Mesothelial cell of epicardium (in vitro differentiated cells): Measurements from ENCODE around the gene MAGI2. TPM values are rescaled to one million over a fixed set of nuclear protein-coding genes. Genes with fewer than 3 reads are reported as not detected.

ENCODE experiments used
- DNase-seq, 2 experiments: peaks; one replicate each; pipeline ENCODE4 v3.0.0; 2021; ENCODE audit warnings: low spot score in 2 of 2; ENCODE audit not compliant: unreplicated experiment in 2 of 2
- H3K27ac Mint-ChIP-seq: 2 replicates; pipeline ENCODE4 v1.8.0; 2021; ENCODE audit warnings: mixed read lengths
- H3K27me3 Mint-ChIP-seq: 2 replicates; pipeline ENCODE4 v1.8.0; 2021; ENCODE audit warnings: low read depth, mixed read lengths
- H3K36me3 Mint-ChIP-seq: 2 replicates; pipeline ENCODE4 v1.8.0; 2021; ENCODE audit warnings: mixed read lengths
- H3K4me1 Mint-ChIP-seq: 2 replicates; pipeline ENCODE4 v1.8.0; 2021; ENCODE audit warnings: mixed read lengths
- H3K4me3 Mint-ChIP-seq: 2 replicates; pipeline ENCODE4 v1.8.0; 2021; ENCODE audit warnings: mild to moderate bottlenecking, moderate library complexity, mixed read lengths
- H3K9me3 Mint-ChIP-seq: 2 replicates; pipeline ENCODE4 v1.8.0; 2021; ENCODE audit warnings: mixed read lengths
- total RNA-seq: library from RNA; stranded (reverse); gene quantifications from 3 replicates; pipeline ENCODE4 v1.2.1, GENCODE V29; 2021
- TF ChIP-seq, protein P1 (sequence below): fragments of 200-600 bp; sonication (generic); IDR thresholded peaks from one replicate; pipeline ENCODE4 v1.5.0; 2021; ENCODE audit warnings: antibody characterized with exemption; ENCODE audit not compliant: unreplicated experiment

The MAGI2 gene
- total RNA-seq, 1 donor from 2014 or later: 38.4 TPM

DNA sequence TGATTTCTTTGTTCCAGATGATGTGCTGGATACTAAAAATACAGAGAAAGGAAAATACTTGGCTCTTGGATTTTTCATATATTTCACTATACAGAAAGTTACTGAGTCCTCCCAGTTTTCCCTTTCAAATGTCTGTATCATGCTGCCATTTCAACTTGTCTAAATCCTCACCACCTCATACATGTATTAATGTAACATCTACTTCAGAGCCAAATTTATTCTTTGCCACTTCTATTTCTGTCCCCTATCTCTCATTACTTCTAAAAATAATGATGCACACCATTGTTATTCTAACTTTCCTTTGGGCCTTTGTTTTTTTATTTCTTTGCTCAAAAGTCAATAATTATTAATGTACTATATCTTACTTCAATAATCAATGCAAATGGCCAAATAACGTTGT is 312.2 kb downstream of the MAGI2 start:
- no peaks in the 10 kb centered on the region for H3K36me3 Mint-ChIP-seq

DNA sequence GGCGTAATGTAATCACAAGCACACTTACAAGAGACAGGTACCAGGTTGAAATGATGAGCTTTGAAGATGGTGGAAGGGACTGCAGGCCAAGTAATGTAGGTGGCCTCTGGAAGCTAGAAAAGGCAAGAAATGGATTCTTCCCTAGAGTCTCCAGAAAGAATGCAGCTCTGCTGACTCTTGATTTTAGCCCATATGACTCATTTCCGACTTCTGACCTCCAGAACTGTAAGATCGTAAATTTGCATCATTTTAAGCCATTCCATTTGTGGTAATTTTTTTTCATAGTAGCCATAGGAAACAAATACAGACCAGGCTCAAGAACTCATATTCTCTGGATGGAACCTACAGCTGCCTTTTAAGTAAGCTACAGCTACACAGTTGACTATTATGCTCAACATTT is 315.5 kb downstream of the MAGI2 start:
- peaks cover 9% of the 10 kb centered on the region for H3K9me3 Mint-ChIP-seq
- no peak overlapping the region for H3K27ac Mint-ChIP-seq
- H3K4me3 Mint-ChIP-seq: no peak overlapping the region
- H3K36me3 Mint-ChIP-seq: no peaks in the 10 kb centered on the region
- no peaks in the 10 kb centered on the region for H3K4me1 Mint-ChIP-seq
- DNase-seq: no peak
- TF ChIP-seq, protein P1, sequence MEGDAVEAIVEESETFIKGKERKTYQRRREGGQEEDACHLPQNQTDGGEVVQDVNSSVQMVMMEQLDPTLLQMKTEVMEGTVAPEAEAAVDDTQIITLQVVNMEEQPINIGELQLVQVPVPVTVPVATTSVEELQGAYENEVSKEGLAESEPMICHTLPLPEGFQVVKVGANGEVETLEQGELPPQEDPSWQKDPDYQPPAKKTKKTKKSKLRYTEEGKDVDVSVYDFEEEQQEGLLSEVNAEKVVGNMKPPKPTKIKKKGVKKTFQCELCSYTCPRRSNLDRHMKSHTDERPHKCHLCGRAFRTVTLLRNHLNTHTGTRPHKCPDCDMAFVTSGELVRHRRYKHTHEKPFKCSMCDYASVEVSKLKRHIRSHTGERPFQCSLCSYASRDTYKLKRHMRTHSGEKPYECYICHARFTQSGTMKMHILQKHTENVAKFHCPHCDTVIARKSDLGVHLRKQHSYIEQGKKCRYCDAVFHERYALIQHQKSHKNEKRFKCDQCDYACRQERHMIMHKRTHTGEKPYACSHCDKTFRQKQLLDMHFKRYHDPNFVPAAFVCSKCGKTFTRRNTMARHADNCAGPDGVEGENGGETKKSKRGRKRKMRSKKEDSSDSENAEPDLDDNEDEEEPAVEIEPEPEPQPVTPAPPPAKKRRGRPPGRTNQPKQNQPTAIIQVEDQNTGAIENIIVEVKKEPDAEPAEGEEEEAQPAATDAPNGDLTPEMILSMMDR: no peak
- H3K27me3 Mint-ChIP-seq: peaks cover 8% of the 10 kb centered on the region

More for the DNA sequence above, 312.2 kb downstream of the MAGI2 start:
- peaks cover 3% of the 10 kb centered on the region for H3K4me1 Mint-ChIP-seq
- no peak overlapping the region for H3K4me3 Mint-ChIP-seq
- TF ChIP-seq, protein P1: no peak
- peaks cover 12% of the 10 kb centered on the region for H3K9me3 Mint-ChIP-seq
- no peak for DNase-seq
- H3K27ac Mint-ChIP-seq: no peak overlapping the region
- H3K27me3 Mint-ChIP-seq: peaks cover 2% of the 10 kb centered on the region

DNA sequence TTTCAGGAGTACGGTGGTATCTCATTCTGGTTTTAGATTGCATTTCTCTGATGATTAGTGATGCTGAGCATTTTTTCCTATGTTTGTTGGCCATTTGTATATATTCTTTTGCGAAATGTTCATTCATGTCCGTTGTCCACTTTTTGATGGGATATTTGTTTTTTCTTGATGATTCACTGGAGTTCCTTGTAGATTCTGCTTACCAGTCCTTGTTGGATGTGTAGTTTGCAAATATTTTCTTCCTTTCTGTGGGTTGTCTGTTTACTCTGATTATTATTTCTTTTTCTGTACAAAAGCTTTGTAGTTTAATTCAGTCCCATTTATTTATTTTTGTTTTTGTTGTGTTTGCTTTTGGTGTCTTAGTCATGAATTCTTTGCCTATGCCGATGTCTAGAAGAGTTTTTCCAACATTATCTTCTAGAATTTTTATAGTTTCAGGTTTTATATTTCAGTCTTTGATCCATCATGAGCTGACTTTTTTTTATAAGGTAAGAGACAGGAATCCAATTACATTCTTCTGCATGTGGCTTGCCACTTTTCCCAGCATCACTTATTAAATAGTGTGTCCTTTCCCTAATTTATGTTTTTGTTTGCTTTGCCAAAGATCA is 320.5 kb downstream of the MAGI2 start:
- Mint-ChIP-seq H3K4me3 (no peak overlapping the region), H3K27ac (no peak overlapping the region), H3K9me3 (peaks cover 3% of the 10 kb centered on the region), H3K36me3 (no peaks in the 10 kb centered on the region), H3K27me3 (peaks cover 12% of the 10 kb centered on the region), H3K4me1 (no peaks in the 10 kb centered on the region)
- DNase-seq: no peak
- TF ChIP-seq, protein P1: no peak

DNA sequence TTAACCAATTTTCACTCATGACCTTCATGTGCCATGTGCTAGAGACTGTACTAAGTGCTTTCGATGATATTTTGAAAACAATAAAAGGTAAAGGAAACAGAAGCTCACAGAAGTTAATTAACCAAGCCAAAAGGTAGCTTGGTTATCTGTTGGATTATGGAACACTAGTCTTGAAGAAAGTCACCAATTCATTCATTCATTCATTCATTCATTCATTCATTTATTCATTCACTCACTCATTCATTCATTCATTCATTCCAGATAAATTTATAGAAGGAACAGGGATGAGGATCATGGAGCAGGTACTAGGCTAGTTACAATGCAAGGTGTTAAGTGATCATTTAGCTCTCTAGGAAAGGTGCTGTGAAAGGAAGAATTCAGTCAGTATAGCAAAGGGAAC is 322.8 kb downstream of the MAGI2 start:
- H3K4me1 Mint-ChIP-seq: no peaks in the 10 kb centered on the region
- no peaks in the 10 kb centered on the region for H3K9me3 Mint-ChIP-seq
- no peak overlapping the region for H3K4me3 Mint-ChIP-seq
- DNase-seq: no peak
- no peak overlapping the region for H3K27ac Mint-ChIP-seq
- TF ChIP-seq, protein P1: no peak
- H3K27me3 Mint-ChIP-seq: peaks cover 14% of the 10 kb centered on the region
- H3K36me3 Mint-ChIP-seq: no peaks in the 10 kb centered on the region

DNA sequence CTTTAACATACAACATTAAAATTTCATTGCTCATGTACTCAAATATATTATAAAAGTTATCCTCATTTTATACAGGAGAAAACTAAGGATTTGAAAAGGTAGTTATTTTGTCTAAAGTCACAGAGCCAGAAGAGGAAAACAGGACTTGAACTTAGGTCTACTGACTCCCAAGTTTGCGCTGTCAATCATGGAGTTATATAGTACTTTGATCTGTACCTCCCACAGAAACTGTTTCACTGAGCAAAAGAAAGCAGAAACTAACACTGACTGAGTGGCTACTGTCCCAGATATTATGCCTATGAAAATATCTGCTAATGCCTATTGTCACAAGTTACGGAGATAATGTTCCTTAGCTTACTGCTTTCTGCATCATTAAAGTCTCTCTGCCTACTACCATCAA is 329.1 kb downstream of the MAGI2 start:
- TF ChIP-seq, protein P1: no peak
- Mint-ChIP-seq H3K9me3 (no peaks in the 10 kb centered on the region), H3K36me3 (no peaks in the 10 kb centered on the region), H3K4me1 (peaks cover 6% of the 10 kb centered on the region), H3K27ac (no peak overlapping the region), H3K27me3 (peaks cover 17% of the 10 kb centered on the region), H3K4me3 (no peak overlapping the region)
- no peak for DNase-seq

DNA sequence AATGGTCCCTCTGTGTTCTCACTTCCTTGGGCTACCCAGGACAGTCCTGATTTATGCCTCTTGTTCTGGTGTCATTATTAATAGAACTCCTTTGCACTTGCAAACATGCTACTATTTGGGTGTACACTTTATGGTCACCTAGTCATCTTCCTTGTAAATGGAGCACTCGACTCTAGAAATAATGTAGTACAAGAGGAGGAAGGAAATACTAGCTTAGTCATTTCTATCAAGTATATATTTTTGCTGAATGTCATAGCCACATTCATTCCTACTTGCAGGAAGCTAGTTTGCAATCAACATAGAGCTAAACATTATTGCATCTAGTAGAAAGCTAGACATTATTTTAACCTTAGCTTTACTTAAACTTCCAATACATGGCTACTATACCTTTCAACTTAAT is 335.3 kb downstream of the MAGI2 start:
- Mint-ChIP-seq H3K27me3 (peaks cover 19% of the 10 kb centered on the region), H3K4me1 (peaks cover 28% of the 10 kb centered on the region), H3K36me3 (no peaks in the 10 kb centered on the region), H3K4me3 (no peak overlapping the region), H3K27ac (no peak overlapping the region), H3K9me3 (no peaks in the 10 kb centered on the region)
- TF ChIP-seq, protein P1: no peak
- DNase-seq: no peak
